ELF-1 (cell line): Measurements from ENCODE around the gene FAM32A.
"Not testable (repeated sequence)": the region's sequence is repeated elsewhere in the genome, so short reads cannot be mapped to it uniquely, and the experiment has no call there.

Source experiments
- DNase-seq: peaks from one replicate; pipeline ENCODE4 v3.0.0-alpha.2; 2016; ENCODE audit warnings: low read depth, low spot score

The FAM32A gene

DNA sequence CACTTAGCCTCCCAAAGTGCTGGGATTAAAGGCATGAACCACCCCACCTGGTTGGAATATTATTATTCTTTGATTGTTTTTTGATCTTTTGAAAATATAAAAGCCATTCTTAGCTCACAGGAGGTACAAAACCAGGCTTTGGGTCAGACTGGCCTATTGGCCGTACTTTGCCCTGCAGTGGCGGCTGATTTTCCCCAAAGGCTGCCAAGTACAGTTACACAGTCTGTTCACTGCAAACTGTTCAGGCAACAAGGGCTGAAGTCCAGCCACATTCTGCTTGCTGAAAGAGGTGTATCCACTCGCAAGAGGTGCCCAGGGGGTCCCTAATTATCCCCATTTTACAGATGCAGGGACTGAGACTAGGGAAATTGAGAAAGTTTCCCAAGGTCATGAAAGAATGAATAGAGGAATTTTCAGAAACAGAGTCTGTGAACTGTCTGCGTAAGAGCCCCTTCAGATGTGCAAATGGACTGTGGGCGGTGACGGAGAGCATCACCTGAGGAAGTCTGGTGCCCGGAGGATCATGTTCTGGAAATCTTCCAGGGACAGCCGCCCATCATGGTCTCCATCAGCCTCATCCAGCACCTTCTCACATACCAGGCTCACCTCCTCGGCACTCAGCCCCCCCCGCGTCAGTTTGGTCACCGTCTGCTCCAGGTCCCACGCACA, 20.9 kb upstream of the FAM32A start:
- no peak for DNase-seq

DNA sequence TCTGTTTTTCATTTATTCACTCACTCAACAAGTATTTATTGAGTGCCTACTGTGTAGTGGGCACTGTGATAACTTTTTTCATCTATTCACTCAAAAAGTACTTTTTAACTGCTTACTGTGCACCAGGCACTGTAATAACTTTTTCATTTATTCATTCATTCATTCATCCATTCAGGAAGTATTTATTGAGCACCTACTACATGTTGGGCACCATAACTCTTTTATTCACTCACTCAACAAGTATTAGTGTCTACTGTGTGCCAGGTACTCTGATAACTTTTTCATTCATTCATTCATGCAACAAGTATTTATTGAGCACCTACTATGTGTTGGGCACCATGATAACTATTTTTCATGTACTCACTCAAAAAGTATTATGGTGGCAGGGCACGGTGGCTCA, 18.8 kb upstream of the FAM32A start:
- DNase-seq: no peak

DNA sequence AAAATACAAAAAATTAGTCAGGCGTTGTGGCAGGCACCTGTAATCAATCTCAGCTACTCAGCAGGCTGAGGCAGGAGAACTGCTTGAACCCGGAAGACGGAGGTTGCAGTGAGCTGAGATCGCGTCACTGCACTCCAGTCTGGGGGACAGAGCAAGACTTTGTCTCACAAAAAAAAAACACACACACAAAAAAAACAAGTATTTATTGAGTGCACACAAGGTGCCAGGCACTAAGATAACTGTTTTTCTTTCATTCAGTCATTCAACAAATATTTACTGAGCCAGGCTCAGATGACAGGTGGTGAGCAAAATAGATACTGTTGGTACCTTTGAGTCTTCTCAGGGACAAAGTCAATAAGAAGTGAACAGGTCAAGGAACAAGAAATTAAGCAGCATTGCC, 18.2 kb upstream of the FAM32A start:
- DNase-seq: no peak

DNA sequence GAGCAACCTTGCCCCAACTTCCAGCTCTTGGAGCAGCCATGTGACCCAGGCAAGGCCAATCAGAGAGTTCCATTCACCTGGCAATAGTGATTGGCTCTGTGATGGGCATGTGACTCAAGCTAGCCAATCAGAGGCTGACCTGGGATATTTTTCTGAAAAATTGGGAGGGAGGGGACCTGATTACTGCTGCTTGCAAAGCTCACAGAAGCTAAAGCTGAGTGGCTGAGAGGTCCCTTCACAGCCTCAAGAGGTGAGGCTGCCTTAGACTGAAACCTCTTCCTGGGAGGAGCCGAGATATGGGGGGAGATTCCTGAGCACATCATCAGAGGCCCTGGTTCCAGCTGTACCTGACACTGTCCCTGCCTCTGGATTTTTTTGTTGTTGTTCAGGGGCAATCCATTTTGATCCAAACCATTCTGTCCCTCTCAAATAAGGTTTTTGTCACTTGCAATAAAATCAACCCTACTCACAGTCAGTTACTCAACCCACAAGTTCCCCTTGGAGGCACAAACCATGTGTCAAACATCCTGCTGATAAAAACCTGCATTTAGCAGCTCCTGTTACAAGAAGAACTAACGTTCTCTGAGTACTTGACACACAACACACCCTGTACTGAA, 16.6 kb upstream of the FAM32A start:
- no peak for DNase-seq

DNA sequence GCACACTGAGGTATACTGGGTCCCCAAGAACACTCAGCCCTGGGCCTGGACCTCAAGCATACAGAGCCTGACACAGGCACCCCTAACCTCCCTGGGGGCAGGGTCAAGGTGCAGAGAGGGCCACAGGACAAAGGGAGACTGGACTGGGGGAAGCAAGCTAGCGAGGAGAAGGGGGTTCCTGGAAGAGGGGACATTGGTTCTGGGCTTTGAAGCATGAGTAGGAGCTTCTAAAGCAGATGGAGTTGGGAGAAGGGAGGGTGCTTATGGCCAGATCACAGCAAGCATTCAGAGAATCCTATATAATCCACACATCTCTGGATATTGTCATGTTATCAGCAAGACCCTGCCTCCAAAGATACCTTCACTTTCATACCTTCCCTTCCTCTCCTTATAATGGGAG, 15.1 kb upstream of the FAM32A start:
- no peak for DNase-seq

DNA sequence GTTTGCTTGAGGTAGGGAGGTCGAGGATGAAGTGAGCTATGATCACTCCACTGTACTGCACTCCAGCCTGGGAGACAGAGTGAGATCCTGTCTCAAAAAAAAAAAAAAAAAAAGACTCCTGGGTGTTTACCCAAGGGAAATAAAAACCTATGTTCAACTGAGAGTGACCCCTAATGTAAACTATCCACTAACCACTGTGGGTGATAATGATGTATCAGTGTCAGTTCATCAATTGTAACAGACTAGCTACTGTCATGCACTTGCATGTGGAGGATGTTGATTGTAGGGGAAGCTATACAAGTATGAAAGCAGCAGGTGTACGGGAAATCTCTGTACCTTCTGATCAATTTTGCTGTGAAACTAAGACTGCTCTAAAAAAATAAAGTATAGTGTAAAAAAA, 9.3 kb upstream of the FAM32A start:
- DNase-seq: no peak

DNA sequence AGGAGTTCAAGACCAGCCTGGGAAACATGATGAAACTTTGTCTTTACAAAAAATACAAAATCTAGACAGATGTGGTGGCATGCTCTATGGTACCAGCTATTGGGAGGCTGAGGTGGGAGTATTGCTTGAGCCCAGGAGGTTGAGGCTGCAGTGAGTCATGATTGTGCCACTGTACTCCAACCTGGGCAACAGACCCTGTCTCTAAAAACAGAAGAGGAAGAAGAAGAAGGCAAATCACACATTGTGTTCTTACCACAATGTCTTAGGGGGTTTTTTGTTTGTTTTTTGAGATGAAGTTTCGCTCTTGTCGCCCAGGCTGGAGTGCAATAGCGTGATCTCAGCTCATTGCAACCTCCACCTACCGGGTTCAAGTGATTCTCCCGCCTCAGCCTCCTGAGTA, 6.3 kb upstream of the FAM32A start:
- DNase-seq: not testable (repeated sequence)

DNA sequence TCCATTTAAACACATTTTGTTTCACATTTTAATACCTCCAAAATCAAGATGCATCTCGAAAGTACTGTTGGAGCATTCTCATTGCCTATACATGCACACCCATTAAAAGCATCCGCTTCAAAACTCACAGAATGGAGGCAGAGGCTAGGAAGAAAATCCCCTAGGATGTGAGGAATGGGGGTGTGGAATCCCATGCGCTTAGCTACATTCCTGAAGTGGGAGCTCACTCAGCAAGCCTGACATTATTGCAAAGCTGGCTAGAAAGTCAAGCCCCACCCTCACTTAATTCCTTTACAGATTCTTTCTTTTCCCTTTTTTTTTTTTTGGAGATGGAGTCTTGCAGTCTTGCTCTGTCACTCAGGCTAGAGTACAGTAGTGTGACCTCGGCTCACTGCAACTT, 4.6 kb upstream of the FAM32A start:
- peak; percentile 64 for DNase-seq

DNA sequence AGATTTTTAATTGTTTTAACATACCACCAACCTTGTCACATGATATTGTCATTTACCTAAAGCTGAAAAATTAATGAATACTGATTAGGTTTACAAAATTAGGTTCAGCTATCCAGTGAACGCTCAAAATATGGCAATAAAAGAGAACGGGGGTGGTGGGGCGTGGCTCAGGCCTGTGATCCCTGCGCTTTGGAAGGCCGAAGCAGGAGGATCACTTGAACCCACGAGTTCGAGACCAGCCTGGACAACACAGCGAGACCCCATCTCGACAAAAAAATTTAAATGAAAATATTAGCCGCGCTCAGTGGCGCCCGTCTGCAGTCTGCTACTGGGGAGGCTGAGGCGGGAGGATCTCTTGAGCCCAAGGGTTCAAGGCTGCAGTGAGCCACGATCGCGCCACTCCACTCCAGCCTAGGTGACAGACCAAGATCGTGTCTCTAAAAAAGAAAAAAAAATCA, 516 bp upstream of the FAM32A start:
- no peak for DNase-seq

DNA sequence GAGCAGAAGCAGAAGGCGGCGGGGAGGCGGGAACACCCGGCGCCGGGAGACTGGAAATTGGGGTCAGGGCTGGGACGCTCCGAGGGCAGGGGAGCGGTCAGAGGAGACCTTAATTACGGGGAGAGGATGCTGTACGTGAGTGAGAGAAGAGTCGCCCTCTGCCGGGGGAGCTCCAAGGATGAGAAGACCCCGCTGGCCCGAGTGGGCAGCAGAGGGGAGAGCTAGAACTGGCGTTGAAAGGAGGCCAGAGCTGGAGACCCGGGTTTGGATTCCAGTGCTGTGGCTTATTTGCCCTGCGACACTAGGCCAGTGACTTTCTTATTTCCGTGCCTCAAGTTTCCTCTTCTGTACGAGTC, 536 bp downstream of the FAM32A start:
- peak; percentile 82 for DNase-seq

DNA sequence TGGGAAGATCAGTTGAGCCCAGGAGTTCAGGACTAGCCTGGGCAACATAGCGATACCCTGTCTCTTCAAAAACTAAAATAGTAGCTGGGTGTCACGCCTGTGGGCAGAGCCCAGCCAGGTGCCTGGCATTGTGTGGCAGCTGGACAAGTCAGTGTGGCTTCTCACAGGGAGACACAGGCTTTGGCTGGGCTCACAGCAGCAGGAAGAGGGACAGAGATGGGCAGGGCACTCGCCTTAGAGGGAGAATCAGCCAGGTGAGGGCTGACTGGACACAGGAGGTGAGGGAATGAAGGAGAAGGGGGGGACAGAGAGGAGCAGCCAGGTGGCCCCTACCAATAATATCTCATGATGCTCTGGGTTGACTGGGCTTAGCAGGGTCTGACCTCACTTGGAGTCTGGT, 3.3 kb downstream of the FAM32A start:
- no peak for DNase-seq

DNA sequence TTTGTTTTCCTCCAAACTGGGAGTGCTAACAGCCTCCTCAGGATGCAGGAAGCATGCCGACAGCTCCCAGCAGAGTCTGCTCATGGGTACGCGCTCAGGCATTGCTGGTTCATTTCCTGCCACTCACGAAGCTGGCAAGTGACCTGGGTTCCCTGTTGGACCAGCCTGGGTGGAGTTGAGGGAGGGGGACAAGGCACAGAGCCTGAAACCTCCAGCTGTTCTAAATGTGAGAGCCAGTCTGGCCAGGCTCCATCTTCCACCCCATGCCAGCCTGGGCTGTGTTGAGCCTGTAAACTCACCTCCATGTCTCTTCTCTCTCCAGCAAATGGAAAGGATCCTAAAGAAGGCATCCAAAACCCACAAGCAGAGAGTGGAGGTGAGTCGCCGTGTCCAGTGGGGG, 5.0 kb downstream of the FAM32A start:
- DNase-seq: no peak

DNA sequence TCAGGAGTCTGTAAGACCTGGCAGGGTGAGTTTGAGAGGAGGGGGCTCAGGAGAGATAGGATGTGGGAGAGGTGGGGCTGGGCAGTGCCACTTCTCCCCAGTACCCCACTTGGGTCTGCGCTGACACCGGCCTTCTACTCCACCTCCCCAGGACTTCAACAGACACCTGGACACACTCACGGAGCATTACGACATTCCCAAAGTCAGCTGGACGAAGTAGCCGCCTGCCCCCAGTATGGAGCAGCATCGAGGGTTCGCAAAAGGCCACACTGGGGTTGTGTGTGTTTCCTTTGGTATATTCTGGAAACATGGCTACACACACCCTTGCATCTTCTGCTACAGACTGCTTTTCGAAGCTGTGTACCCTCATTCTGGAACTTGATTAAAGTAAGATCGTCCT, 5.5 kb downstream of the FAM32A start:
- DNase-seq: no peak

DNA sequence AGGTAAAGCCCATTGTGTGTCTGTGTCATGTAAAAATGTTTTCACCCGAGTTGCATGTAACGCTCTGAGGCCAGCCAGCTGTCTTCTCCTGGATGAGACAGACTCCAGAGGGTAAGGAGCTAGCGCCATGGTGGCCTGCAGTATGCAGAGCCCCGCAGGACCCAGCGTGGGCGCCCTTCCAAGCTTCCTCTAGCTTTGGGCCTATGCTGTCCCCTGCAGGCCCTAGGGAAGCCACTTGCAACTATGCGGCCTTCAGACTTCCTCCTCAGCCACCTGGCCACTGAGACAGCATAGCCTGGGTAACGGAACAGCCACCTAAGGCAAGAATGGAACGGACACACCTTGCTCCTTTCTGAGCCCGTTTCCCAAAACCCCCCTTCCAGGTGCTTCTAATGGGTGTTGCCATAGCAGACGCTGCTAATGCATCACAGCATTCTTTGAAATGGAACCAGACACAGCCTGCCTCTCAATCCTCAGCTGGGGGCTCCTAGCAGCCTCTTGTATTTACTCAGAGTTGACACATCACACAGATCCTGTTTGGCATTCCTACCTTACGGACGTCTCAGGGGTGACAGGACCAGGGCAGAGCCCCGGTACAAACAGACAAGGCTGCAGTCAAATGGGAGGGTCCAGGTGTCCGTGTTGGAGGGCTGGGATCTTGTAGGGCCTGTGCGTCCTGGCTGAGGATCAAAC, 6.2 kb downstream of the FAM32A start:
- no peak for DNase-seq

DNA sequence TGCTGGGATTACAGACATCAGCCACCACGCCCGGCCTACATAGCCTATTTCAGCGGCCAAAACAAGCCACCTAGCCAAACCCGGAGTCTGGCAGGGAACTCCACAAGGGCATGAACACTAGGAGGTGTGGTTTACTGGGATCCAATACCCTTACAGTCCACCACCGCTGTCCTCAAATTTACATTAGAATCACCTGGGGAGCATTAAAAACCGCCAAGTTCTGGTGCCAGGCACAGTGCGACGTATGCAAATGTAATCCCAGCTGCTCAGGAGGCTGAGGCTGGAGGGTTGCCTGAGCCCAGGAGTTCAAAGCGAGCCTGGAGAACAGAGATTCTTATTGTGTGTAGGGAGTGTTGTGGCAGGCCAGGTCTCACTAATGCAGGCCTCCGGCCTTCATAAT, 8.3 kb downstream of the FAM32A start:
- DNase-seq: peak; percentile 84

DNA sequence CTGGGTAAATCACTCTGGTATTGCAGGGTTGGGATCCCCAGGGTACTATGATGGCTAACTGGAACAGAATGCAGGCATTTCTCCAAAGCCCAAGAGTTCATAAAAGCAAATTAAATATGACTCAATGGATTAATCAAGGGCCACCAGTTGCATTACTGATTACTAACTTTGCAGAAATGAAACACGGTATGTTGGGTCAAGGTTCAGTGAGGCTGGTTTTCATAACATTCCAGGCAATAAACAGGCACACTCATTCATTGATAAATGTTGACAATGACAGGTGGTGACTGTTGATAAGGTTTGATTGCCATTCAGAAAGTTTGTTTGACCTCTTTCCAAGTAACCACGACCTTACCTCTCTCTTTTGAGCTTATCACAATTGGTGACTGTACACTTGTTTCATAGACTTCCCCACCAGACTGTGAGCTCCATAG, 12.0 kb downstream of the FAM32A start:
- no peak for DNase-seq

DNA sequence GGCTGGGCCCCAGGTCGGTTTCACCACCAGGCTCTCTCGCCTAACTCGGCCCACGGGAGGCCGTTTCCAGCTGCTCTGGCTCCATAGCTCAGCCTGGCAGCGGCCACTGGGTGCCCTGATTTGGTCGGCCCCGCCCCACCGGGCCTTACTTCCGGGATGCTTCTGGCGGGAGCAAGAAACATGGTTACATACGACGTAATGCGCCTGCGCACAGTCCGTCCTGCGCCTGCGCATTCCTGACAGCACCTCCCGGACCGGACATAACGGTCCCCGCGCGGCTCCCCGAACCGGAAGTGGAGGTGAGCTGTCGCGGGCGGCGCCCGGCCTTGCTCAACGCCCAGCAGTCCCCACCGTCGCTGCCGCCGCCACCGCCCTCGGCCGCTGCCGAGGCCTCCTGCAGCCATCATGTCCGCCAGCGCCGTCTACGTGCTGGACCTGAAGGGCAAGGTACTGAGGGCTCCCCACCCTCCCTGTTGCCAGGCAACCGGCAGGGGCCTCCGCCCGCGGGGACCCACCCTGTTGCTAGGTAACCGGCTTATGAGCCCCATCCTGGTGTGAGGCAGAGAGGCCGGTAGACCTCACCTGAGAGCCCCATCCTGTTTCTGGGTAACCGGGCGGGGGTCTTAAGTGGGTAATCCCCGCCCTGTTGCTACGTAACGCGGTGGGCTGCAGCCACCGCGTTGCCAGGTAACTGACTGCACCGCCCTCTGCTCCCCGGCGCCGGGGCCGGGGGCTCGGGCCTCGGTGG, 12.6 kb downstream of the FAM32A start, which contains the start of gene AP1M1:
Gene AP1M1 (plus strand): TSS at position 290 of the 748 bp plus-strand sequence. CDS start 116 bp downstream, at position 406.
- peak; percentile 98 for DNase-seq

DNA sequence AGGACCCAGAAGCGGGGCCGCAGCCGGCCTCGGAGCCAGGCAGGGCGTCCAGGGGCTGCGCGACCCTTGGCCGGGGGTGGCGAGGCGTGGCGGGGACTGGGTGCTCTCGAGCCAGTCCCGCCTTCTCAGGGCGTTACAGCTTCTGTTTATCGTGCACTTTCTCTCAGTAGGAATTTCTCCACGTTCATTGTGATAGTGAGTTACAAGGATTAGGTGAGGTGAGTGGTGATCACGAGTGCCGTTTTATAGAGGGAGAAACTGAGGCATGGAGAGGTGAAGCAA, 13.1 kb downstream of the FAM32A start:
- no peak for DNase-seq

DNA sequence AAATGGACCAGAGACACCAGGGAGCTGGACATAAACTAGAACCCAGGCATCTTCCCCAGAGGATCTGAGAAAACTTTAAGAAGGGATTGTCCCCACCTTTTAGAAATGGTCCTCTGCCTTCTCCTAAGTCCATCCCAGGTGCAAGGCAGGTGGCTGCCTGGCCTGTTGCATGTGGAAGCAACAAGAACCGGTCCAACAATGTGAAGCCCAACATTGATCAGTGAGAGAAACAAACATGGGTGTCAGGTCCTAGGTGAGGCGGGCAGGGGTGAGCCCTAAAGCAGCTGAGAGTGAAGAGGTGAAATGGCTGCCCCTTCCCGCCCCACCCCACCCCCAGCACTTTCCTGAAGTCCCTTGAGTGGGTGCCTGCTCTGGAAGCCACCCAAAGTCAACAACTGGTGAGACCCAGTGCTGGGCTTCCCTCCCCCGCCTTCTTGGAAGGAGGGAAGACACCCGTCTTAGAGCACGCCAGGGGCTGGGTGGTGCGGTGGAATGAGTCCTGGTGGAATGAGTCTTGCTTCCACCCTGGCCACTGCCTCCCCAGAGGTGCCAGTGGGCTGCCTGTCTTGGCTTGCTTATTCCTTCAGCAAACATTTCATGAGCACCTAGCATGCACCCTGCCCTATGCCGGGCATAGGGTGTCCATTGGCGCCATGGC, 14.2 kb downstream of the FAM32A start:
- no peak for DNase-seq

DNA sequence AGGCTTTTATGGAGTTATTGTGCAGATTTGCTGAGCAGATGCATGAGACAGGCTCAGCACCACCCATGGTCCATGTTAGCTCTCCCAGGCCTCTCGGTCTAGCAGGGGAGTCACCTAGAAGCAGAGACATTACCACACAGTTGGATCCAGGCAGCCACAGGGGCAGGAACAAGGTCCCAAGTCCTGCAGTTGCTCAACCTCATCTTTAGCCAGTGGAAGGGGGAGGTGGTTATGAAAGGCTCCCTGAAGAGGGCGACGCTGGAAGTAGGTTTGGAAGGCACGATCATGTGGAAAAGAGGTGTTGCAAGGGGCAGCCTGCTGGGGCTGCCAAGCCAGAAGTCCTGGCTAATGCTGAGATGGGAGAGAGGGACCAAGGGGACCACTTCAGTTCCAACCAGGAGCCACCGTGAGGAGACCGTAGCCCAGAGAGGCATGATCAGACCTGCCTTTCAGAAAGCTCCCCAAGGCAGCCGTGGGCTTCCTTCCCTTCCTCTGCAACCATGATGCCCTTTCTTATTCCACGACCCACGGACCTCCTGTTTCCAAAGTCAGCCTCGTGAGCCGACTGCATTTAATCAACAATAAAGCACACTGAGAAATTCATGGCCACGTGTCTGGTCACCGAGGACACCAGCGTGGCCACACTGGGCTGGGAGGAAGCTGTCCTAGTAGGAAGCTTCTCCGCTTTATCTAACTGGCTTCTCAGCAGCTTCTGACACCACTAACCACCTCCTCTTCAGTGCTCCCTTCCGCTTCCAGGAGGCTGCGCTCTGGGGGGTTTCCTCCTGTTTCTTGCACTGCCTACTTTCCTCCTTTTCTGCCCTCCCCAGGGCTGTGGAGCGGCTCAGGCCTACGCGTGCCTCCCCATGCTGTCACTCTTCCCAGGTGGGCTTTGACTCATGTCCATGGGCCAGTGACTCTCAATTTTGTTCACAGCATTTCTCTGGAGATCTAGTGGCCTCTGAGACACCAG, 15.1 kb downstream of the FAM32A start:
- no peak for DNase-seq

DNA sequence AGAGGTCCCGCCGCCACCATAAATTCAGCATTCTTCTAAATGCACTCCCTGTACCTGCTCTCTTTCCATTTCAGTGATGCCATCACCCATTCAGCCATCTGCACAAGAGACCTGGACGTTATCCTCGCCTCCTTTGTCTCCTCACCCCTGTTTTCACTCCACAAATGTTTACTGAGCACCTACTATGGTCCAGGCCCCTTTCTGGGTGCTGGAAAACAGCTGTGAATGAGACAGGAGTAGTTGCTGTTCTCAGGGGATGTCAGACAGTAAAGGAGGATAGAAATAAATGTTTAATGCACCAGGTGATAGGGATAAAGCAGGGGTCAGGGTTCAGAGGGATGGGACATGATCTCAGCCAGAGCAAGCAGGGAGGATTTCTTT, 15.8 kb downstream of the FAM32A start:
- DNase-seq: no peak
